ENCODE data around the gene ZIC1. TPM values are rescaled to one million over a fixed set of nuclear protein-coding genes. Genes with fewer than 3 reads are reported as not detected.
A peak's percentile ranks its signal among the peaks of the same experiment; 100 is the strongest.

ZIC1 gene
- total RNA-seq, 1 experiment from 2014 or later = not detected

DNA sequence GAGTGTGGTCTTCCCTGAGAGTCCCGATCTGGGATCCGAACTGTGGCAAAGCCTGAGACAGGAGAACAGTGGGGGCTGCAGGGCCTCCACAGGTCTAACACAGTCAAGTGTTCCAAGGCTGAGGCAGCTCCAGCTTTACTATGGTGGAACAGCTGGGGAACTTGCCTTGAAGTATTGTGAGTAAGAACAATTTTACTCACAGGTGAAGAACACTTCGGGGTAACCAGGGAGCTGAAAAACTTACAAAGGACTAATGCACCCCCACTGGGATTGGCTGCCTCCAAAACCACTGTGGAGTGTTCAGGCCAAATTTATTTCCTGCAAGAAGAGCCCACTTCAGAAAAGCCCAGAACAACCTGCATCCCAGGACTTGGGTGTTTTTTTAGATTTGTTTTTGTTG, 28.2 kb upstream of the ZIC1 start:
- Histone ChIP-seq H2BK20ac (ENCODE audit: low read depth, low read length, poor library complexity, severe bottlenecking) (no peak overlapping the region), H3T11ph (ENCODE audit: low read length) (no peak overlapping the region), H3K23ac (ENCODE audit: insufficient read length, low read depth, low read length) (no peak overlapping the region), H3K14ac (ENCODE audit: insufficient read depth, low read length) (no peak overlapping the region), H3K79me1 (ENCODE audit: insufficient read depth, low read depth, low read length, poor library complexity, severe bottlenecking) (no peaks in the 10 kb centered on the region), H3K18ac (ENCODE audit: insufficient read length, low read depth, low read length) (no peak overlapping the region), H3K9me3 (ENCODE audit: control insufficient read depth, low read depth, low read length) (no peaks in the 10 kb centered on the region), H2BK15ac (ENCODE audit: low read depth, low read length) (no peak overlapping the region), H4K5ac (ENCODE audit: insufficient read length, low read depth, low read length) (no peak overlapping the region), H3K27ac (ENCODE audit: insufficient read length, low read depth, low read length) (no peak overlapping the region), H3K56ac (ENCODE audit: insufficient read length, low read depth, low read length) (no peak overlapping the region), H2BK5ac (ENCODE audit: insufficient read length, low read length) (no peak overlapping the region), H2AFZ (ENCODE audit: low read length) (no peak overlapping the region), H4K91ac (ENCODE audit: insufficient read length, low read depth, low read length) (no peak overlapping the region), H3K4me1 (ENCODE audit: insufficient read depth, low read length) (peaks cover 9% of the 10 kb centered on the region; the same call in 1 of the 2 replicates), H2BK12ac (ENCODE audit: insufficient read length, low read depth, low read length) (no peak overlapping the region), H3K23me2 (ENCODE audit: insufficient read length, low read depth, low read length, poor library complexity, severe bottlenecking) (peaks cover 13% of the 10 kb centered on the region), H3K79me2 (ENCODE audit: insufficient read depth, low read length) (no peaks in the 10 kb centered on the region), H3K4me2 (ENCODE audit: insufficient read depth, insufficient read length, low read length) (no peak overlapping the region), H4K8ac (replicated peaks; ENCODE audit: insufficient read length, low read depth, low read length) (no peak overlapping the region), H3K9ac (ENCODE audit: extremely low read depth, insufficient read length, low read length) (no peak overlapping the region), H3K27me3 (ENCODE audit: insufficient read depth, low read length) (peaks cover 52% of the 10 kb centered on the region), H4K20me1 (ENCODE audit: control insufficient read depth, insufficient read depth, insufficient read length) (no peaks in the 10 kb centered on the region), H2AK5ac (ENCODE audit: insufficient read length, low read length) (no peak overlapping the region), H3K4ac (ENCODE audit: low read depth, low read length) (no peak overlapping the region), H2BK120ac (ENCODE audit: low read depth, low read length, poor library complexity, severe bottlenecking) (no peak overlapping the region)
- Mint-ChIP-seq H3K9me3 (peaks cover 0 to 3% of the 10 kb centered on the region in 2 experiments; a peak in 1 of 5 replicates), H3K27me3 (ENCODE audit: low read depth) (peaks cover 97% of the 10 kb centered on the region), H3K4me1 (peaks cover 71 to 89% of the 10 kb centered on the region in 2 experiments), H3K27ac (0 out of 7 replicates have a peak overlapping the region, but pooled peaks of 1 of the 3 experiments have one; percentile 55), H3K36me3 (ENCODE audit: insufficient read depth in 1 of 3, low read depth in 3 of 3) (no peaks in the 10 kb centered on the region; a peak in 2 of 7 replicates), H3K4me3 (peak overlapping the region in 1 of 2 experiments; percentile 38; a peak in 1 of 5 replicates)
- DNase-seq = no peak
- no CpG with 5 or more reads among the region's 3 CpGs for WGBS (ENCODE audit: extremely low coverage, insufficient read length, low lambda C conversion rate)
- TF ChIP-seq CTCF (conservative IDR thresholded peaks at IDR 0.05) = no peak
